ENCODE measurements around the gene GPATCH8.
"Not testable (repeated sequence)": the region's sequence is repeated elsewhere in the genome, so short reads cannot be mapped to it uniquely, and the experiment has no call there.

Gene GPATCH8

DNA sequence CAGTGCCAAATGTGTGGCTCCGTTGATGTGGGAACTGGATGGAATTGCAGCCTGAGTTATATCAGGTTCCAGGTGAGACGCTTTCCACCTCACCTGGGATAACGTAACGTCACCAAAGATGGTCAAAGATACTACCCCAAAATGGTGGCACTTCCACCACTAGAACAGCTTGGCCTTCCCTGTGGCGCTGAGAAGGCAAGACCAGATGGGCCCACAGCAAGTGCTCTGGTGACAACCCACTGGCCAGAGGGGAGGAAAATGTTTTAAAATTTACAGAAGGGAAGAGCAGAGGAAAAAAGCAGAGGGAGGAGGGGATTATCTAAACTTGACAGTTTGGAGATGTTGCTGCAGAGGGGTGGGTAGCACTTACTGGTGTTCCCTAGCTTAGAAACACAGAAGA, 106.3 kb downstream of the GPATCH8 start:
- DNase-seq (ENCODE audit: low read depth): no peak

DNA sequence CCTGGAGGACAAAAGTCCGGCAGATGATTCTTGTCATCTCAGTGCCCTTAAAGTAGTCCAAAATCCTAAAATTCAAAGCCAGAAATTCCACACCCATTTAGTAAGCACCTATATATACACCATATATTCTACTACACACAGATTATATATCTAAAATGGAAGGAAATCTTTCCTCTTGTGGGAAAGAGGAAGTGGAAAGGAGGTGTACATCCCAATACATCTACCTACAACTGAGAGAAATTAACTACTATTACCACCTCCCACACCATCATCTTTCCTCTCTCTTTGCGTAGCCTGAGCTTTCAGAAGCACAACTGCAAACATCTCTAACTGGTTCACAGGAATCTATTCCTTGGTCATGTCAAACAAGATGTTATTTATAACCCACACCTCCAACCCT, 108.4 kb downstream of the GPATCH8 start:
- DNase-seq (ENCODE audit: low read depth): no peak

DNA sequence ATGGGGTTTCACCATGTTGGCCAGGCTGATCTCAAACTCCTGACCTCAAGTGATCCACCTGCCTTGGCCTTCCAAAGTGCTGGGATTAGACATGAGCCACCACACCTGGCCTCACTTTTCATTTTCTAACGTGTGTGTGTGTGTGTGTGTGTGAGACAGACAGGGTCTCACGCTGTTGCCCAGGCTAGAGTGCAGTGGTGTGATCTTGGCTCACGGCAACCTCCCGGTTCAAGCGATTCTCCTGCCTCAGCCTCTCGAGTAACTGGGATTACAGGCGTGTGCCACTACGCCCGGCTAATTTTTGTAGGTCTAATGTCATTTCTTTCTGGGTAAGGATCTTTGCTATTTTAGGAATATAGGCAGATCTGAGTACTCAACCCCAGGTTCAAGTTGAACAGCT, 109.1 kb downstream of the GPATCH8 start:
- not testable (repeated sequence) for DNase-seq (ENCODE audit: low read depth)

DNA sequence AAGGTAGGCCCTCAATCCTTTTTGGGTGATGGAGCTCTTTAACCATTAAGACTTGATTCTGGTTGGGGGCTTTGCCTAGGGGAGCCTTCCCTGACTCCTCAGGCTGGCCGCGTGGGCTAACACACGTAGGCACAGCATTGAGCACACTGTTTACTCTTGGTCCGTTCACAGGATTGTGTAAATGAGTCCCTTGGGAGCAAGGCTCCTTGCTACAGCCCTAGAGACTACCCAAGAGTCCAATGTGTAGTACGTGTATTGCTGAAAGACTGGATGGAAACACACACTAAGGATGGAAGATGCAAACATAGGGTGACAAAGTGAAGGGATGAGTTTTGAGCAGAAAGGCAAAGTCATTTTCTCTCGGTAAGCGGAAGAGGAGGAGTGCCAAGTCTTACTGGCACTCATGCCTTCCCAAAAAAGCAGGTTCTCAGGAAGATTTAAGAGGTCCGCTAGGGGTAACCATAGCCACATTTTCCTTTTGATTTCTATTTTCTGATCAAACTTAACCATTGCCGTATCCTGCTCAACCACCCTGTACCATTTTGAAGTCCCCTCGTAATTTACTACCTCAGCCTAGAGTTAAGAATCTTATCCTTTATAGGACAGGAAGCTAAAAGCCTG, 112.8 kb downstream of the GPATCH8 start:
- no peak for DNase-seq (ENCODE audit: low read depth)

DNA sequence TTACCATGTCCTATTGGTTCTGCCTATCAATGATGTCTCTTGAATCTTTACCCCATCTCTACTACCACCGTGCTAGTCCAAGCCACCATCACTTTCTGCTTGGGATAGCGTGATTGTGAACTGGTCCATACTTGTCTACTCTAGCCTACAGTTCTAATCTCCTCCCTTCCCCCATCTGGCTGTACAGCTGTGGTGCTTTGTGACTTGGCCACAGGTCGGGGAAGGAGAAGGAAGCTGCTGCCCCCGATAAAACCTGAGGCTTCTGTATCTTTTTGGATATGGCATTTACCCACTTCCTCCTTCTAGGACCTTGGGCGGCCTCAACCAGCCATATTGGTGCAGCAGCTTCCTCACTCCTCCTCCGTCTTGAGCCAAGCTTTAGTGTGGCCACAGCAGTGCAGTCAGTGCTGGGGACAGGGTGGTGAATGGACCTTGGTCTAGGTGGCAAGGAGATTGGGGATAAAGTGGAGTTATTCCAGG, 113.4 kb downstream of the GPATCH8 start:
- no peak for DNase-seq (ENCODE audit: low read depth)

DNA sequence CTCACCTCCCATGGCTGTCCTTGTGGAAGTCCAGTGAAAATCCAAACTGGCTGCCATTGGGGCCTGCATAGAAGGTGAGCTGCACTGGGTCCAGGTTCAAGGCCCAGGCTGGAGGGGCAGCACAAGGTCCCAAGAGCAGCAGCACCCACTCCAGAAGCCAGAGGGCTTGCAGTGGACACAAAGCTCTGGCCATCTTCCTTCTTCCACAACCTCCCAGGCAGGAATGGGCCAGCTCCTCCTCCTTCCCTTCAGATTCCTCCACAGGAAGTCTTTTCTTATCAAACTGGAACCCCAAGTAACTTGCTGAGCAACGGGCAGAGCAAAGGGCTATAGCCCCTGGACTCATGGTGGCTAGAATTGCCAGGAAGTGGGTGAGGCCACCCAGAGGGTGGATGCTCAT, 113.9 kb downstream of the GPATCH8 start, which contains the start of gene ITGA2B:
TSS of gene ITGA2B (minus strand) at position 369 of the 400 bp plus-strand sequence. CDS start at position 193, 176 bp downstream.
- DNase-seq (ENCODE audit: low read depth): no peak

DNA sequence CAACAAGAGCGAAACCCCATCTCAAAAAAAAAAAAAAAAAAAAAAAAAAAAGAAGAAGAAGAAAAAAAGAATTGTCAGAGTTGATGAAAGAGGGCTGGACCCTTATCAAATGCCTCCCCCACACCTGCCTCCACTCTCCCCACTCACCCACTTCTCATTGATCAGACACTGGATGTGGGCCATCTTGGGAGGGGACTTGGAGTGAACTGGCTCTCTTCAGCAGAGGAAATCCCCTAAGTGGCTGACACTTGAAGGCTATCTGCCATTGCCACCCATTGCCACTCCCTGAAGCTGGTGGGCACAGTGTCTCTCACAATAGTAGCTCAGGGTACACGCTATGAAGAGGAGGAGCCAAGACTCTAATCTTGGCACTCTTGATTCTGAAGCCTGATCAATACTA, 115.4 kb downstream of the GPATCH8 start:
- no peak for DNase-seq (ENCODE audit: low read depth)

DNA sequence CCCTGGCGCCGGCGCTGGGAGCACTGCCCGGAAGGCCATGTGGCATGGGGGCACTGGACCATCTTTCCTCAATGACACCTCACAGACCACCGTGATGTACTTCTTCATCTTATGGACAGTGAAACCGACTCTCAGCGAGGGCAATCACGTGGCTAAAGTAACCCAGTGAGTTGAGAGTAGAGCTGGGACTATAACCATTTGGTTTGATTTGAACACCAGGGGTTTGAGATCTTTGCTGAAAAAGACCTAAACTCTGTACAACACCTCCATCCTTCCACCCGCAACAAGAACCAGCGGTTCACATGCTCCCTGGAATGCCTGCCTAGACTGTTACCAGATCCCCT, 117.1 kb downstream of the GPATCH8 start:
- no peak for DNase-seq (ENCODE audit: low read depth)

DNA sequence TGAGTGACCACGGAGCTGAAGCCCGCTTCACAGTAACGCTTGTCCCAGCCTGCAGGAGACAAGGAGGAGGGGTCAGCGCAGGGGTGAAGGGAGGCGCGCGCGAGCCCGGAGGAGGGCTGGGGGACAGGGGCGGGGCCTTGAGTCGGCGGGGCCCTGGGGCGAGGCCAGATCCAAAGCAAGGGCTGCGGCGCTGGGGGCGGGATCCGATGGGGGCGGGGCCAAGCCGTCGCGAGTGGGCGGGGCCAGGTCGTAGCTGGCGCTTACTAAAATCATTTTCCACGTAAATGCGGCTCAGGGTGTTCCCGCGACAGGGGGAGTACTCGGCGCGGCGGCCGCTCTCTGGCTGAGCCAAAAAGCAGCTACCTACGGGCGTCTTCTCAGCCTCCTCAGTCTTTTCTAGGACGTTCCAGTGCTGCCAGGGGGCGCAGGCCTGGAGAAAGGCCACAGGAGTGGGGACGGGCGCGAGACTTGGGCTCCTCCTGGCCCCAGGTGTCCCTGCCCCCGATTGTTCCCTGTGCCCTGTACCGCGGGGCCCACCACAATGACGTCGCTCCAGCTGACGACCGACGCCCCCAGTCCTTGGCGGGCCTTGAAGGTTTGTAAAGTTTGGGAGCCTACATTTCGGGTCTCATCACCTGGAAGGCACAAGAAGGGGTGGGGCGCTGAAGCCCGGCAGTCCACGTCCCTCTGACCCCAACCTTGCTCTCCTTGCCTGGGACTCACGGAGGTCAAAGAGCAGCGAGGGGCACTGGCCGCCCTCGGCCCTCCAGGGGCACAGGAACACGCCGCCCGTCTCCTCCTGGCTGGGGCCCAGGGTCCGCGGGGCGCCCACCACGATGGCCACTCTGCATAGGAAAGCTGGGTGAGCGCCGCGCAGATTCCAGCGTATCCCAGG, 117.7 kb downstream of the GPATCH8 start:
- DNase-seq (ENCODE audit: low read depth): peak; percentile 74

DNA sequence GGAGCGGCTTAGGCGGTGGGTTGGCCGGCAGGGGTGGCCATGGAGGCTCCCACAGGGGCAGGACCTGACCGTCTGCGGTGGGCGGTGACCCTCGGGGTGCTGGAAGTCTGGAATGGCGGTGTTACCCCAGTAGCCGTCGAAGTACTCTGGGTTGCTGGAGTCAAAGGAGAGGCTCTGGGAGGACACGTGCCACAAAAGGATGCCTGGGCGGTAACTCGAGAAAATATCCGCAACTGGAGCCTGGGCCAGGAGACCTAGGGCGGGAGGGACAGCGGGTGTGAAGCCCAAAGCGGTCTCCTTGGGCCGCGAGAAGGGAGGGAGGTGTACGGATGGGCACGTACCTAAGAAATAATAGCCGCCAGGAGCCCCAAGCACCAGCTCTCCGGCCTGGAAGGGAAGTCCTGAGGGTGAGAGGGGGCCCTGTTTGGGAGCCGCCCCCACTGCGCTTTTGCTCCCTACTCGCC, 118.4 kb downstream of the GPATCH8 start:
- no peak for DNase-seq (ENCODE audit: low read depth)

DNA sequence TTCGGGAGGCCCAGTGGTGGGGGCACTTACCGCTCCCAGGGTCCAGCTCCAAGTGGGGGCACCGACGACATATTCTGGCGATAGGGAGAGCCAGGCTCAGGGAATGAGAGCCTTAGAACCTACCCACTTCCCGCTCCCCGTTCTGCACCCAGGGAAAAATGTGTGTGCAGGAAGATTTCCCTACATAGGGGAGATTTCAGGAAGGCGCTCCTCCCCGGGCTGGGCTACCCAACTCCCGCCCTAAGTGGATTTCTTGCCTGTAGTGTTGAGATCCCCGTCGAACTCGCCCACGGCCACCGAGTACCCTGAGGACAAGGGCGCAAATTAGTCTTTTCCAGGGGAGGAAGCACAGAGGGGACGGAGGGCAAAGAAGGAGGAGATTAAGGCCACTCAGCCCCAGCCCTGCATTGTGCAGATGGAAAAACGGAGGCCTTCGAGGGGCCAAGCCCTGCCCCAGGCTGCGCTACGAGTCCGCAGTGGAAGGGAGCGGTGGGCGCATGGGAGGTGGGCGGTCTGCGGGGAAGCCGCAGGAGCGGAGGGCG, 118.9 kb downstream of the GPATCH8 start:
- DNase-seq (ENCODE audit: low read depth): no peak

DNA sequence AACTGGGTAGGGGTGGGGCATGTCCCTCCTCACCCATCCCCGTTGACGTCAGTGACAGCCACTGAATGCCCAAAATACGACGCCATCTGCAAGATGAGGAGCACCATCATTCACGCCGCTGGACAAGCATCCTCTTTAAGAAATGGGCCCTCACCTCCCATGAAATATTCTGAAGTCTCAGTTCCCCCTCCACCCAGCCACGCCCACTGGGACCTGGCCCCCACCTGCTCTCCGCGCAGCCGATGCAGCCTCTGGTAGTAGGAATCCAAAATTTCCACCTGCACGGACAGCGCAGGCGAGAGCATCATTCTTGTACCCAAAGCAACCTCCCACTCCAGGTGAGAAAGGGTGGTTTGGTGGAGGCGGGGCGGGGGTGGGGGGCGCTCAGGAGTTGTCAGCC, 119.3 kb downstream of the GPATCH8 start:
- no peak for DNase-seq (ENCODE audit: low read depth)

DNA sequence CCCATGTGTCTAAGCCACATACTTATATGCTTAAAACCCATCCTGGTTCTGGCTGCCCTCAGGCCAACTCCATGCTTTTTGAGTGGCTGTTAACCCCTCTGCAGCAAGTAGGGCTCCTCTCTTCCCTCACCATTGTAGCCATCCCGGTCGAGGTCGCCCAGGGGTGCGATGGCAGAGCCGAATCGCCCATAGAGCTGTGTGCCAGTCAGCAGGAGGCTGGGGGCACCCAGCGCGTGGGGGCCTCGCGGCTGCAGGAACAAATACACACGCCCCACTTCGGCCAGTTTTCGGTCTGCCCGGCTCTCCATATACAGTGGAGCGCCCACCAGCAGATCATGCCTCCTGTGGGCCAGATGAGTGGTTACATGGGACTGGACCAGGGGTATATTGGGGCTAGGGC, 119.8 kb downstream of the GPATCH8 start:
- DNase-seq (ENCODE audit: low read depth): no peak

DNA sequence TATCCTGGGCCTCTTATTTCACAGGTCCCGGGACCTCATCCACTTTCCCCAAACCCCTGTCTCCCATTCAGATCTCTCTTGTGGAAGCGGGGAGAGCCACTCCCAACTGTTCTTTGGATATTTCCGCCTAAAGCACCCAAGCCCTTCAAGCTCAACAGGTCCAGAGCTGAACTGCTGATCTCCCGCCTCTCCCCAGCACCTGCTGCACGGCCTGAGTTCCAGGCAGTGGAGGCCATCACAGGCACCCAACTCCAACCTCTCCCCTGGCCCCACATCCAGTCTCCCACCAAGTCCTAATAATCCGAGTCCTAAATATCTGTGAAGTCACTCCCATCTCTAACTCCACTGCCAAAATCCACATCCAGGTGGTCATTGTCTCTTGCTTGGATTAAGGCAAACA, 120.3 kb downstream of the GPATCH8 start:
- no peak for DNase-seq (ENCODE audit: low read depth)

DNA sequence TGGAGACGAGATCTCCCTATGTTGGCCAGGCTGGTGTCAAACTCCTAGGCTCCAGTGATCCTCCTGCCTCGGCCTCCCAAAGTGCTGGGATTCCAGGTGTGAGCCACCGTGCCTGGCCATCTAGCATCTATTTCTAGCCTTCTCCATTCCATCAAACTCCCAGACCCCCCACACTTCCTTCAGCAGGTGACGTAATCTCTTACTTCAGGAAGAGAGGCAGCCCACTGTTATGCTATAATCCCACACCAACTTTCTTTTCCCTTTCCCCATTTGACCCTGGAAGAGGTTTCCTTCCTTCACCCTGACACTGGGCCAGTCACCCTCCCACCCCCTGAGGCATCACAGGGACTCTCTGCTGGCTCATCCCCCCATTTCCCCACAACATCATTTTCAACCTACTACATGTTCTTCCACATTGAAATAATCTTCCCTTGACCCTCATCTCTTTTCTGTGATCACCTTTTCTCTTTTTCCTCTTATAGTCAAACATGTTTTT, 121.3 kb downstream of the GPATCH8 start:
- DNase-seq (ENCODE audit: low read depth): no peak

DNA sequence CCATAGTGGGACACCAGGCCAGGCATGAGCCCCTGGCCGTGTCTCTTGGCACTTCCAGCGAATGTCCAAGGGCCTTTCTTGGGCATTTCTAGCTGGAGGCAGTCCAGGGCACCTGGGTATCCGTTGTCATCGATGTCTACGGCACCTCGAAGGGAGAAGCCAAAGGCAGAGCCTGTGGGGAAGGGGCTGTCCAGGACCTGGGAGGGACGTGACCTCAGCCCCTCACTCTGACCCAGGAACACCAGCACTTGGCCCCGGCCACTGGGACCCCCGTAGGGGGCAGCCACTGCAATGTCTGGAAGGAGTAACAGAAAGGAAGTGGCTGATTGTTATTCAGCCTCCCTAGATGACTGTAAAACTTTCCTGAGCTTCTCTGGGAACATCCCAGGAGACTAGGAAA, 122.4 kb downstream of the GPATCH8 start:
- DNase-seq (ENCODE audit: low read depth): no peak

DNA sequence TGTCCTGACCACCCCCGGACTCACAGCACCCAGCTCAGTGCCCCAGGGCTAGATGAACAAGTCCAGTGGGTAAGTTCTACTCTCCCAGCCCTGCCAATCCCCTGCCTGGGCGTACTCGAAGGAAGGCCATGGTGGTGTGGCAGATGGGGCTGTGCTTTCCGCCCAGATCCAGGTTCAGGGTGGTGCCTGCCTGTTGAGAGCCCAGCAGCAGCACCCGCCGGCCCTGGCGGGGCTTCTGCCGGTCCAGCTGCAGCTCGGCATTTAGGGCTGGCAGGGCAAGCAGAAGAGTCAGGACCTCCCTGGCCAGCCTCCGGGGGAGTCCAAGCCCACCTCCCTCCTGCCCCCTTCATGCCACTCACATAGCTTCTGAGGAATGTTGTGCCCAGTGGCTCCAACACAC, 123.3 kb downstream of the GPATCH8 start:
- no peak for DNase-seq (ENCODE audit: low read depth)

DNA sequence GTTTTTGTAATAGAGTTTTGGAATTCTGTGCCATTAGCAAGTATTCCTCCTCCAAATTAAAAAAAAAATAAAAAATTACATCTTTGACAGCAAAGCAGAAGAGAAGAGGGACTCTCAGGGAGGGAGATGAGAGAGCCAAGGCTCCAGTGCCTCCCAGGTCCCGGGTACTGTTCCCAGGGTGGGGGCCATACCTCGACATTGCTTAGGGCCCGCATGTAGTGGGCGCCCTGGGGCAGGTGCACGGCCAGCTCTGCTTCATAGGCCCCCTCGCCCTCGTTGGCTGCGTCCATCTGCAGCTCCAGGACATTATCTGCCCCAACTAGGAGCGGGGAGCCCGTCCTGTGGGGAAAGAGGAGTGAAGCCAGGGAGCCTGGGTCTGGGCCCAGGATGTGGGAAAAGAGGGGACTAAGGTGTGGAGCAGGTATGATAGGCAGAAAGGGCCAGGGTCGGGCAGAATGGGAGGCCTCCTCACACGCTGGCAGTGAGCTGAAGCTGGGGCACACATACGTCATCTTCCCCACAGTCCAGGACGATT, 125.0 kb downstream of the GPATCH8 start:
- DNase-seq (ENCODE audit: low read depth): no peak

DNA sequence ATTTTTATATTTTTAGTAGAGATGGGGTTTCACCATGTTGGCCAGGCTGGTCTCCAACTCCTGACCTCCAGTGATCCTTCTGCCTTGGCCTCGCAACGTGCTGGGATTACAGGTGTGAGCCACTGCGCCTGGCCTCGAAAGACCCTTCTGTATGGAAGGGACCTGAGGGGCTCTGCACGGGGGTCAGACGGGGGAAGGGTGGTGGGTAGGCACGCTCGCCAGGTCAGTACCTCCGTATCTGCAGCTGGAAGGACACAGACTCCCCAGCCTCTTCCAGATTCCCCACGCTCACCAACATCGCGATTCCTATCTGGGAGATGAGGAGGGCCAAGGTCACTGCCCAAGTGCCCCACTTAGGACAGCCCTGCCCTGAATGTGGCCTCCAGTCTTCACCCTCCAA, 126.4 kb downstream of the GPATCH8 start:
- DNase-seq (ENCODE audit: low read depth): no peak

DNA sequence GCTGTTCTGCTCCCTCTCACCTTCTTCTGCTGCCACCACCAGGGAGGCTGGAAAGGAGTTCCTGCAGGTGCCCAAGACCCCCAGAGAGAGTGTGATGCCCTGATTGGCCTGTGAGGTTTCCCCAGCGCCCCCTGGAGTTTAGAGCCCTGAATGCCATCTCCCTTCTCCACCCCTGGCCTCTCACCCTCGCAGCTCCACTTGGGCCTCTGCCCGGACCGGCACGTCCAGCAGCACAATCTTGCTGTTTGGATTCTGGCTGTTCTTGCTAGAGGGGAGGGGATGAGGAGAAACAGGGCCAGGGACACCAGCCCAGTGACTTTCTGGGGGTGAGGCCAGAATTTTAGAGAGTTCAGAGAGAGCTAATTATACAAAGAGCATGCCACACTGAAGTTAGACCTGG, 127.1 kb downstream of the GPATCH8 start:
- no peak for DNase-seq (ENCODE audit: low read depth)

DNA sequence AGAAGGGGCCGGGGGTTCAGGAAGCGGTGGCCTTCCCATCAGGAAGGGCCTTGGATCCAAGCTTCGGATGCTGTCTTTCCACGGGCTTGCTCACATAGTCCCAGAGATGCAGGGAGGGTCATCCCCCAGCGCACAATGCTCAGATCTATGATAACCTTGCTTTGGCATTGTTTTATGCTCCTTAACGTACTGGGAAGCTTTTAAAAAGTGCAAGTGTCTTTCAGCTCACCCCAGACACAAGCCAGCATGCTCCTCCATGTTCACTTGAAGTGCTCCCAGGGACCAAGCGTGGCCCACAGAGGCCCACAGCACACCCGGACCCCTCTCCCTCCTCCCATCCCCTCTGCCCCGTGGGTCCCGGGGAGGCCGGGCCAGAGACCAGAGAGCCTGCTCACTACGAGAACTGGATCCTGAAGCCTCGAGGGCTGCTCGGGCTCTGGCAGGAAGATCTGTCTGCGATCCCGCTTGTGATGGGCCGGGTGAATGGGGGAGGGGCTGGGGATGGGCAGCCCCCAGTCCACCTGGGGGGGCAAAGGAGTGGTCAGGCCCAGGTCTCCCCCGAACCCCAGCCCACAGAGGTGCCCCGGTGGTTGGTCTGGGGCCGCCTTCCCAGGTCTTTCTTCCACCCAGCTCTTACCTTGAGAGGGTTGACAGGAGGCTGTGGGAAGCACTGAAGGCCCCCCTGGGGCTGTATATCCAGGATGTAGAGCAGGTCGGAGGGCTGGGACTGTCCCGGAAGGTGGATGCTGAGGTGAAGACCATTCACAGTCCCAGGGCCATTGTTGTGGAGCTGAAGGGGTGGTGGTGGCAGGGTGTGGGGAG, 127.8 kb downstream of the GPATCH8 start:
- no peak for DNase-seq (ENCODE audit: low read depth)
